ENCODE measurements around the gene S100A5. TPM values are rescaled to one million over a fixed set of nuclear protein-coding genes. Genes with fewer than 3 reads are reported as not detected.
A peak's percentile ranks its signal among the peaks of the same experiment; 100 is the strongest.

S100A5 gene
- polyA plus RNA-seq, 2 of the 4 experiments (the other 2 are of a cell fraction) = 0.45 to 0.68 TPM

DNA sequence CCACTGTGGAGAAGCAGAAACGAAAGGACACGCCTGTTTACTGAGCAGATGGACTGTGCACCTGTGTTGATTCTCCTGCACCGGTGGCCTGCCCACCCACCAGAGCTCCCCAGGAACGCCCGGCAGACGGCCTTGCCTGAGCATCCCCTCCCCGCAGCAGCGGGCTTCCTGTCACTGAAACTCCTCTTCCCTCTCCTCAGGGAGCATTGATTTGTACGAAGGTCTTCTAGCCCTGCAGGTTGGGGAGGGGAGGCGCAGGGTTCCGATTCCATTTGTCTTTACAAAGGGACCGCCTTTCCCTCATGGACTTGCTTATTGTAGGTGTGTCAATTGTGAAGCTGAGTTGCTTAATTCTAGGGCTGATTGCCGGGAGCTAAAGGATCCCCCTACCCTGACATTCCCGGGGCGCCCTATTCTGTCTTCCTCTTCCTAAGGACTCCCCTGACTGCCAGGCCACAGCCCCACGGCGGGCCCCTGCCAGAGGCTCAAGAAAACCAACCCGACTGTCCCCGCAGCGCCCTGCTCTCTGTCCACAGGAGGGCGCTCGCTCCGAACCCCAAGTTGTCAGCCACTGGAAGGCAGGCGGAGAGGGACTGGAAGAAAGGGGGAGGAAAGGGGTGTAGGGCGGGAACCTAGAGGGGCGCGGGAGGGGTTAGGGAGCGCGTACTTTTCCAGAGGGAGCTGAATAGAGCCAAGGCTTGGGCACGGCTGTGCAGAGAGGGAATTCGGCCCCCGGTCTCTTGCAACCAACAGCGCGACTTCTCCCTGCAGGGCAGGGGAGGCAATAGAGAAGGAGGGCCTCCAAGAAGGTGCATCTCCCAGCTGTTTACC is 7.8 kb downstream of the S100A5 start (continued):
- TF ChIP-seq, protein P1, sequence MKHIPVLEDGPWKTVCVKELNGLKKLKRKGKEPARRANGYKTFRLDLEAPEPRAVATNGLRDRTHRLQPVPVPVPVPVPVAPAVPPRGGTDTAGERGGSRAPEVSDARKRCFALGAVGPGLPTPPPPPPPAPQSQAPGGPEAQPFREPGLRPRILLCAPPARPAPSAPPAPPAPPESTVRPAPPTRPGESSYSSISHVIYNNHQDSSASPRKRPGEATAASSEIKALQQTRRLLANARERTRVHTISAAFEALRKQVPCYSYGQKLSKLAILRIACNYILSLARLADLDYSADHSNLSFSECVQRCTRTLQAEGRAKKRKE (CRISPR knock-in tag; IDR thresholded peaks at IDR 0.05; ENCODE audit: low read depth) = no peak
- TF ChIP-seq ZNF302 (CRISPR knock-in tag; IDR thresholded peaks at IDR 0.05) = no peak
- TF ChIP-seq HEYL (CRISPR knock-in tag; IDR thresholded peaks at IDR 0.05) = no peak
- peak; percentile 59; the same call in 1 of the 2 replicates for TF ChIP-seq MAZ (IDR thresholded peaks at IDR 0.05; ENCODE audit: borderline replicate concordance, low read depth, low read length)
- TF ChIP-seq, protein P2, sequence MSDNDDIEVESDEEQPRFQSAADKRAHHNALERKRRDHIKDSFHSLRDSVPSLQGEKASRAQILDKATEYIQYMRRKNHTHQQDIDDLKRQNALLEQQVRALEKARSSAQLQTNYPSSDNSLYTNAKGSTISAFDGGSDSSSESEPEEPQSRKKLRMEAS (IDR thresholded peaks at IDR 0.05) = no peak; the same call in none of the 2 replicates
- no peak for TF ChIP-seq TFCP2L1 (CRISPR knock-in tag; IDR thresholded peaks at IDR 0.05)
- TF ChIP-seq CHD4 (IDR thresholded peaks at IDR 0.05; ENCODE audit: borderline replicate concordance) = no peak
- TF ChIP-seq, protein P3, sequence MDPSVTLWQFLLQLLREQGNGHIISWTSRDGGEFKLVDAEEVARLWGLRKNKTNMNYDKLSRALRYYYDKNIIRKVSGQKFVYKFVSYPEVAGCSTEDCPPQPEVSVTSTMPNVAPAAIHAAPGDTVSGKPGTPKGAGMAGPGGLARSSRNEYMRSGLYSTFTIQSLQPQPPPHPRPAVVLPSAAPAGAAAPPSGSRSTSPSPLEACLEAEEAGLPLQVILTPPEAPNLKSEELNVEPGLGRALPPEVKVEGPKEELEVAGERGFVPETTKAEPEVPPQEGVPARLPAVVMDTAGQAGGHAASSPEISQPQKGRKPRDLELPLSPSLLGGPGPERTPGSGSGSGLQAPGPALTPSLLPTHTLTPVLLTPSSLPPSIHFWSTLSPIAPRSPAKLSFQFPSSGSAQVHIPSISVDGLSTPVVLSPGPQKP (IDR thresholded peaks at IDR 0.05; ENCODE audit: low read depth, low read length) = no peak
- TF ChIP-seq, protein P4, sequence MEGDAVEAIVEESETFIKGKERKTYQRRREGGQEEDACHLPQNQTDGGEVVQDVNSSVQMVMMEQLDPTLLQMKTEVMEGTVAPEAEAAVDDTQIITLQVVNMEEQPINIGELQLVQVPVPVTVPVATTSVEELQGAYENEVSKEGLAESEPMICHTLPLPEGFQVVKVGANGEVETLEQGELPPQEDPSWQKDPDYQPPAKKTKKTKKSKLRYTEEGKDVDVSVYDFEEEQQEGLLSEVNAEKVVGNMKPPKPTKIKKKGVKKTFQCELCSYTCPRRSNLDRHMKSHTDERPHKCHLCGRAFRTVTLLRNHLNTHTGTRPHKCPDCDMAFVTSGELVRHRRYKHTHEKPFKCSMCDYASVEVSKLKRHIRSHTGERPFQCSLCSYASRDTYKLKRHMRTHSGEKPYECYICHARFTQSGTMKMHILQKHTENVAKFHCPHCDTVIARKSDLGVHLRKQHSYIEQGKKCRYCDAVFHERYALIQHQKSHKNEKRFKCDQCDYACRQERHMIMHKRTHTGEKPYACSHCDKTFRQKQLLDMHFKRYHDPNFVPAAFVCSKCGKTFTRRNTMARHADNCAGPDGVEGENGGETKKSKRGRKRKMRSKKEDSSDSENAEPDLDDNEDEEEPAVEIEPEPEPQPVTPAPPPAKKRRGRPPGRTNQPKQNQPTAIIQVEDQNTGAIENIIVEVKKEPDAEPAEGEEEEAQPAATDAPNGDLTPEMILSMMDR (IDR thresholded peaks at IDR 0.05) = peak; percentile 92
- peak; percentile 87 to 91 for TF ChIP-seq RAD21 (conservative IDR thresholded peaks at IDR 0.05 in 1 of 2, IDR thresholded peaks at IDR 0.05 in 1 of 2)
- peak; percentile 96 for TF ChIP-seq SMC3 (IDR thresholded peaks at IDR 0.05)
- TF ChIP-seq CBX8 (IDR thresholded peaks at IDR 0.05) = no peak
- no peak for TF ChIP-seq NR3C1 (IDR thresholded peaks at IDR 0.05)
- no peak for TF ChIP-seq EHMT2 (IDR thresholded peaks at IDR 0.05; ENCODE audit: low read depth)
- no peak for TF ChIP-seq JUNB (IDR thresholded peaks at IDR 0.05)

DNA sequence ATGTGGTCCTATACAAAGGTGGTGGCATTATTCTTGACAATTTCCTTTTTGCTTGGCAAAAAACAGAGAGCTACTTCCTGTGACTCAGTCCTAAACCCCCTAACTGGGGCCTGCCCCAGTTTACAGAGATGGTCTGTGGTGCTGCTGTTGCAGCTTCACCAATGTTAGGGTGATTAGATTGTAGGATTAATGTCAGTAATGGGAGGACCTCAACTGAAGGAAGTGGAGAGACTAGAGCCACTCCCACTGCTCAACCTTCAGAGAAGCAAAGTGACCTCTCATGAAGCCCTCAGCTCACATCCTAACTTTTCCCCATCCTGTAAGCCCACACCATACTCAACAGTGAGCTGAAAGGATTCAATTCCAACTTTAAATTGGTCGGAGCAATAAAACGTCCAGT is 8.6 kb downstream of the S100A5 start:
- H3K9me3 ChIP-seq = no peaks in the 10 kb centered on the region
- no peak for TF ChIP-seq CEBPB (IDR thresholded peaks at IDR 0.05)
- 0 out of 2 replicates have a peak, but pooled peaks have one; percentile 25 for TF ChIP-seq TP53 (CRISPR knock-in tag; IDR thresholded peaks at IDR 0.05)
- H3K4me2 ChIP-seq = peak overlapping the region; percentile 97
- WGBS (ENCODE audit: missing lambda C conversion rate) = 58% methylated on average over 2 of the region's 2 CpGs
- FAIRE-seq = no peak
- ChIA-PET POLR2A (interaction anchor here (0.6 to 7.0 kb wide), 7 partner anchors 14 to 454 kb away, joined by 3 to 114 read pairs (median 4); partner anchors contain the start of genes RAB13, S100A2, S100A3 and S100A4), CTCF (interaction anchor here (0.7 to 18.2 kb wide), 31 partner anchors 10 to 454 kb away, joined by 3 to 471 read pairs (median 10); partner anchors contain the start of genes CHTOP, PGLYRP4, RAB13 and S100A1)
- H3K4me1 ChIP-seq = peaks cover 28% of the 10 kb centered on the region
- no peak for DNase-seq (ENCODE audit: low read depth in 1 of 2, low spot score in 1 of 2)
- H3K27ac ChIP-seq = peak overlapping the region; percentile 98 to 100
- H3K4me3 ChIP-seq = no peak overlapping the region
- no peak for ATAC-seq

DNA sequence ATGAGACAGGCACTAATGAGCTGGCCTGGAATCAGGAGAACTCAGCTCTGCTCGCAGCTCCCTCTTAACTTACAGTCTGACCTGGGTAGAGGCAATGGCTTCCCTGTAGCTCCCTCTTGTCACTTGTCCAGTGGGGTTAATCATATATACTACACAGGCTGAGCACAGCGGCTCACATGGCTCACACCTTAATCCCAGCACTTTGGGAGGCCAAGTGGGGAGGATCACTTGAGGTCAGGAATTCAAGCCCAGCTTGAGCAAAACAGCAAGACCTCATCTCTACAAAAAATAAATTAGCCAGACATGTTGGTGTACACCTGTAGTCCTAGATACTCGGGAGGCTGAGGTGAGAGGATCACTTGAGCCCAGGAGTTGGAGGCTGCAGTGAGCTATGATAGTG is 9.1 kb downstream of the S100A5 start:
- peak overlapping the region in 1 of 2 experiments; percentile 100; a peak in 2 of 6 replicates for H3K27ac ChIP-seq
- CTCF ChIA-PET = interaction anchor here (0.6 to 18.2 kb wide), 21 partner anchors 9 to 454 kb away, joined by 3 to 471 read pairs (median 13); partner anchors contain the start of genes PGLYRP4, RAB13, S100A1 and S100A13
- FAIRE-seq = no peak

More for the DNA sequence above, 9.1 kb downstream of the S100A5 start:
- Histone ChIP-seq H3K4me3 (no peak overlapping the region), H3K9me3 (no peaks in the 10 kb centered on the region), H3K4me2 (no peak overlapping the region; the same call in 2 of the 3 replicates), H3K4me1 (peaks cover 22% of the 10 kb centered on the region)
- ATAC-seq = no peak
- 82% methylated on average over 3 of the region's 3 CpGs for WGBS (ENCODE audit: missing lambda C conversion rate)
- TF ChIP-seq, protein P4 (IDR thresholded peaks at IDR 0.05) = no peak
- TF ChIP-seq, protein P5, sequence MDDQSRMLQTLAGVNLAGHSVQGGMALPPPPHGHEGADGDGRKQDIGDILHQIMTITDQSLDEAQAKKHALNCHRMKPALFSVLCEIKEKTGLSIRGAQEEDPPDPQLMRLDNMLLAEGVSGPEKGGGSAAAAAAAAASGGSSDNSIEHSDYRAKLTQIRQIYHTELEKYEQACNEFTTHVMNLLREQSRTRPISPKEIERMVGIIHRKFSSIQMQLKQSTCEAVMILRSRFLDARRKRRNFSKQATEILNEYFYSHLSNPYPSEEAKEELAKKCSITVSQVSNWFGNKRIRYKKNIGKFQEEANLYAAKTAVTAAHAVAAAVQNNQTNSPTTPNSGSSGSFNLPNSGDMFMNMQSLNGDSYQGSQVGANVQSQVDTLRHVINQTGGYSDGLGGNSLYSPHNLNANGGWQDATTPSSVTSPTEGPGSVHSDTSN (IDR thresholded peaks at IDR 0.05) = no peak
- no peak for TF ChIP-seq NR3C1 (IDR thresholded peaks at IDR 0.05)
- no peak for TF ChIP-seq FOSB (CRISPR knock-in tag; IDR thresholded peaks at IDR 0.05)
- no peak for TF ChIP-seq HDAC2 (IDR thresholded peaks at IDR 0.05)
- no peak for TF ChIP-seq MAFK (IDR thresholded peaks at IDR 0.05; ENCODE audit: partially characterized antibody)
- no peak for TF ChIP-seq ESRRA (IDR thresholded peaks at IDR 0.05; ENCODE audit: borderline replicate concordance, low read length)
- no peak for DNase-seq (ENCODE audit: low read depth in 1 of 2, low spot score in 1 of 2)
- POLR2A ChIA-PET = interaction anchor here (6.1 to 7.0 kb wide), 3 partner anchors 14 to 37 kb away, joined by 96 to 114 read pairs (median 102); partner anchors contain the start of genes S100A2, S100A3 and S100A4
